Liver (tissue), 3 donors: ENCODE data around the gene LY6G5B.

Source experiments
- ATF3 ChIP-seq: IDR thresholded peaks from 2 replicates; pipeline ENCODE4 v1.6.1; 2016; ENCODE audit warnings: antibody characterized with exemption
- CTCF ChIP-seq: fragments of 150-350 bp; IDR thresholded peaks from 2 replicates; pipeline ENCODE4 v1.5.1; 2017; ENCODE audit warnings: improper control_type of control experiment, low read depth, low read length; ENCODE audit not compliant: missing input control
- JUND ChIP-seq, 2 donors: IDR thresholded peaks; 2 replicates each; pipeline ENCODE4 v1.6.1; 2016; ENCODE audit warnings: antibody characterized with exemption in 2 of 2
- NR2F2 ChIP-seq: IDR thresholded peaks from 2 replicates; pipeline ENCODE4 v1.6.1; 2016; ENCODE audit warnings: antibody characterized with exemption
- RAD21 ChIP-seq, 2 donors: IDR thresholded peaks; 2 replicates each; pipeline ENCODE4 v1.6.1; 2016; ENCODE audit warnings: antibody characterized with exemption in 2 of 2, mild to moderate bottlenecking in 2 of 2
- TAF1 ChIP-seq: conservative IDR thresholded peaks from 2 replicates; pipeline ENCODE4 v1.6.1; 2016; ENCODE audit warnings: antibody characterized with exemption, mild to moderate bottlenecking
- ZBTB33 ChIP-seq: IDR thresholded peaks from 2 replicates; pipeline ENCODE4 v1.6.1; 2016; ENCODE audit warnings: antibody characterized with exemption
- donor health status: healthy.
- donor health status: healthy.

DNA sequence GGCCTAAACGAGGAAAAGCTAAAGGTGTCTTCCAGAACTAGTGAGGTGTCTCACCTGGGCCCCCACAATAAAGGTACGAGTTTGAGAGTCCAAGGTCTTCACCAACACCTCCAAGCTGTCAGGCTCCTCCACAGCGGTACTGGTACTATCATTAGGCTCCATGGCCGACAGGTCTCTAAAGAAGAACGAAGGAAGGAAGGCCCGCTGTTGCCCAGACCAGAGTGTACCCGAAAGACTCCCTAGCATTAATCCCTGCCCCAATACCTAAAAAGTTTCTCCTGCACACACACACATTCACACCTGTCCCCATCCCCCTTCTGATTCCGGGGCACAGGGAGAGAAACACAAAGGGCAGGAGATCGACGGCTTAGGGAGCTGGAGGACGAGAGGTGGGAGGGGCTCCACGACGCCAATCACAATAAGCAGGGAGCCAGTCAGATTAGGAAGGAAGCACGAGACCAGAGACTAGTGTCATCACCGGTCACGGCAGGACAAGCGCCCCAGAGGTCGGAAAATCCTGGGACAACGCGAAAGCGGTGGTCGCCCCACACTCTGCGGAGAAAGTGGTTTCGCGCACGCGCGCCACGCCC is 18.1 kb upstream of the LY6G5B start:
- TF ChIP-seq CTCF (no peak), RAD21 (IDR thresholded peaks at IDR 0.05) (peak in 1 of 2 donors; percentile 29), ZBTB33 (no peak), TAF1 (no peak), ATF3 (no peak), JUND (IDR thresholded peaks at IDR 0.05) (peak in 1 of 2 donors; percentile 34), NR2F2 (no peak)
